Sigmoid colon (tissue), 4 donors: ENCODE measurements around the gene SERPINA5.
"Not testable (repeated sequence)": the region's sequence is repeated elsewhere in the genome, so short reads cannot be mapped to it uniquely, and the experiment has no call there.

Experiments
- CTCF ChIP-seq, 4 experiments: fragments of 450-650 bp in 3 of 4; fragments of 200-600 bp in 1 of 4; IDR thresholded peaks; one replicate each; pipeline ENCODE4 v1.5.1; 2016 to 2019; ENCODE audit warnings: antibody characterized with exemption in 4 of 4, mild to moderate bottlenecking in 3 of 4, moderate library complexity in 2 of 4
- EP300 ChIP-seq, 4 donors: sonication (generic); formaldehyde crosslinking; IDR thresholded peaks; one replicate each; pipeline ENCODE4 v1.6.1; 2017; ENCODE audit warnings: antibody characterized with exemption in 4 of 4
- POLR2A ChIP-seq, 2 donors: fragments of 450-650 bp; IDR thresholded peaks; one replicate each; pipeline ENCODE4 v1.6.1; 2016; ENCODE audit warnings: antibody characterized with exemption in 2 of 2, mild to moderate bottlenecking in 2 of 2, moderate library complexity in 2 of 2
- POLR2AphosphoS5 ChIP-seq, 4 donors: sonication (generic); formaldehyde crosslinking; IDR thresholded peaks; one replicate each; pipeline ENCODE4 v1.6.1; 2017; ENCODE audit warnings: antibody characterized with exemption in 4 of 4

GRCh38 chr14:94577472-94577871, 3.8 kb upstream of the SERPINA5 start:
- TF ChIP-seq EP300, CTCF, POLR2AphosphoS5, POLR2A (IDR thresholded peaks at IDR 0.05): not testable (repeated sequence)
